Activated B cell treated with CpG ODN at 0.5 μM for 24 hours (primary cell): Measurements from ENCODE around the gene ZNF23. TPM values are rescaled to one million over a fixed set of nuclear protein-coding genes. Genes with fewer than 3 reads are reported as not detected.

Experiments
- ATAC-seq: fragments of 200-7000 bp; cut with Tn5 transposase; one replicate; pipeline ENCODE4 v1.10.0; 2021; ENCODE audit warnings: low read depth, mild to moderate bottlenecking, moderate library complexity
- CTCF ChIA-PET: fragments of 350-600 bp; sonication (Branson Sonifier 250); formaldehyde crosslinking; loops from one replicate; lab custom pipeline; 2021; ENCODE audit warnings: antibody characterized with exemption; lab: Charles Lee
- POLR2A ChIA-PET: fragments of 350-600 bp; sonication (Branson Sonifier 250); formaldehyde crosslinking; loops from one replicate; lab custom pipeline; 2021; ENCODE audit warnings: antibody characterized with exemption; lab: Charles Lee
- DNase-seq: peaks from one replicate; pipeline ENCODE4 v3.0.0; 2022
- H3K27ac Mint-ChIP-seq: one replicate; pipeline ENCODE4 v1.8.0; 2020; ENCODE audit warnings: mixed read lengths
- H3K27me3 Mint-ChIP-seq: one replicate; pipeline ENCODE4 v1.8.0; 2021; ENCODE audit warnings: mixed read lengths
- H3K36me3 Mint-ChIP-seq: one replicate; pipeline ENCODE4 v1.8.0; 2021; ENCODE audit warnings: low read depth, mixed read lengths
- H3K4me1 Mint-ChIP-seq: one replicate; pipeline ENCODE4 v1.8.0; 2021; ENCODE audit warnings: mixed read lengths
- H3K4me3 Mint-ChIP-seq: one replicate; pipeline ENCODE4 v1.8.0; 2020; ENCODE audit warnings: mild to moderate bottlenecking, mixed read lengths
- H3K9me3 Mint-ChIP-seq: one replicate; pipeline ENCODE4 v1.8.0; 2020; ENCODE audit warnings: mixed read lengths
- intact Hi-C: fragments of 100-400 bp; cut with micrococcal nuclease; formaldehyde crosslinking; loops from one replicate; pipeline ENCODE4 v1.15.1; 2024
- total RNA-seq: library from RNA; stranded (reverse); gene quantifications from 2 replicates; pipeline ENCODE4 v1.2.3, GENCODE V29; 2022
- TF ChIP-seq, protein P1 (sequence below): fragments of 200-600 bp; IDR thresholded peaks from one replicate; pipeline ENCODE4 v1.8.0; 2022; ENCODE audit warnings: antibody characterized with exemption, mild to moderate bottlenecking

ZNF23 gene
- total RNA-seq, 1 donor from 2014 or later = 13.3 TPM

- Mint-ChIP-seq H3K36me3 (no peaks in the 10 kb centered on the region), H3K4me1 (no peaks in the 10 kb centered on the region), H3K27me3 (peaks cover 26% of the 10 kb centered on the region), H3K4me3 (no peak overlapping the region), H3K27ac (no peak overlapping the region), H3K9me3 (no peaks in the 10 kb centered on the region)
- TF ChIP-seq, protein P1, sequence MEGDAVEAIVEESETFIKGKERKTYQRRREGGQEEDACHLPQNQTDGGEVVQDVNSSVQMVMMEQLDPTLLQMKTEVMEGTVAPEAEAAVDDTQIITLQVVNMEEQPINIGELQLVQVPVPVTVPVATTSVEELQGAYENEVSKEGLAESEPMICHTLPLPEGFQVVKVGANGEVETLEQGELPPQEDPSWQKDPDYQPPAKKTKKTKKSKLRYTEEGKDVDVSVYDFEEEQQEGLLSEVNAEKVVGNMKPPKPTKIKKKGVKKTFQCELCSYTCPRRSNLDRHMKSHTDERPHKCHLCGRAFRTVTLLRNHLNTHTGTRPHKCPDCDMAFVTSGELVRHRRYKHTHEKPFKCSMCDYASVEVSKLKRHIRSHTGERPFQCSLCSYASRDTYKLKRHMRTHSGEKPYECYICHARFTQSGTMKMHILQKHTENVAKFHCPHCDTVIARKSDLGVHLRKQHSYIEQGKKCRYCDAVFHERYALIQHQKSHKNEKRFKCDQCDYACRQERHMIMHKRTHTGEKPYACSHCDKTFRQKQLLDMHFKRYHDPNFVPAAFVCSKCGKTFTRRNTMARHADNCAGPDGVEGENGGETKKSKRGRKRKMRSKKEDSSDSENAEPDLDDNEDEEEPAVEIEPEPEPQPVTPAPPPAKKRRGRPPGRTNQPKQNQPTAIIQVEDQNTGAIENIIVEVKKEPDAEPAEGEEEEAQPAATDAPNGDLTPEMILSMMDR = no peak
- ATAC-seq (no peak), DNase-seq (no peak)
- ChIA-PET POLR2A (no interaction called here), CTCF (no interaction called here)
- intact Hi-C loops = no loop called here
Observed at GRCh38 chr16:71406316-71406715, 55.7 kb downstream of the ZNF23 start.

- intact Hi-C loops = no loop called here
- Mint-ChIP-seq H3K36me3 (no peaks in the 10 kb centered on the region), H3K9me3 (no peaks in the 10 kb centered on the region), H3K4me3 (no peak overlapping the region), H3K27ac (no peak overlapping the region), H3K27me3 (peaks cover 22% of the 10 kb centered on the region), H3K4me1 (no peaks in the 10 kb centered on the region)
- ChIA-PET CTCF (no interaction called here), POLR2A (no interaction called here)
- TF ChIP-seq, protein P1 = no peak
- no peak for ATAC-seq
- DNase-seq = no peak
Observed at GRCh38 chr16:71404364-71404763, 57.7 kb downstream of the ZNF23 start.

DNA sequence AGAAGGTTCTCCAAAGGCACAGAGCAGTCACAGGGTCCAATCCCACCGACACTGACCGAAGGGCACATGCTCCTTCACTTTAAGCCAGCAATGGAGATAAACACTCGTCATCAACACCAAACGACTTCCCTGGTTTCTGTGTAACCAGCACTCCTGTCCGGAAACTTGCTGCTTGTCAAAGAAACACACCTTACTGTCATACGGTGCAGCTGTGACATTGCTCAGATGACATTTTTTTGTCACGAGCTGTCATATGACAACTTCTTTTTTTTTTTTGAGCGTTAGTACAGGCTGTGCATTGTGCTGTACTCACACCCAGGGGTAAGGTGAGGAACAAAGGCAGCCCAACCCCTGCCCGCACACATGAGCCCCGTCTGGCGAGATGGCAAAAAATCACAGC is 59.4 kb downstream of the ZNF23 start:
- H3K36me3 Mint-ChIP-seq = no peaks in the 10 kb centered on the region
- POLR2A ChIA-PET = no interaction called here
- intact Hi-C loops = no loop called here
- ATAC-seq = no peak
- TF ChIP-seq, protein P1 = no peak
- DNase-seq = no peak
- no peaks in the 10 kb centered on the region for H3K4me1 Mint-ChIP-seq
- H3K9me3 Mint-ChIP-seq = no peaks in the 10 kb centered on the region
- H3K4me3 Mint-ChIP-seq = no peak overlapping the region
- no peak overlapping the region for H3K27ac Mint-ChIP-seq
- CTCF ChIA-PET = no interaction called here
- peaks cover 17% of the 10 kb centered on the region for H3K27me3 Mint-ChIP-seq

GRCh38 chr16:71402007-71402406 is 60.0 kb downstream of the ZNF23 start:
- DNase-seq (no peak), ATAC-seq (no peak)
- POLR2A ChIA-PET = no interaction called here
- CTCF ChIA-PET = no interaction called here
- Mint-ChIP-seq H3K36me3 (no peaks in the 10 kb centered on the region), H3K4me1 (no peaks in the 10 kb centered on the region), H3K27ac (no peak overlapping the region), H3K27me3 (peaks cover 18% of the 10 kb centered on the region), H3K9me3 (no peaks in the 10 kb centered on the region), H3K4me3 (no peak overlapping the region)
- intact Hi-C loops = no loop called here
- TF ChIP-seq, protein P1 = no peak

DNA sequence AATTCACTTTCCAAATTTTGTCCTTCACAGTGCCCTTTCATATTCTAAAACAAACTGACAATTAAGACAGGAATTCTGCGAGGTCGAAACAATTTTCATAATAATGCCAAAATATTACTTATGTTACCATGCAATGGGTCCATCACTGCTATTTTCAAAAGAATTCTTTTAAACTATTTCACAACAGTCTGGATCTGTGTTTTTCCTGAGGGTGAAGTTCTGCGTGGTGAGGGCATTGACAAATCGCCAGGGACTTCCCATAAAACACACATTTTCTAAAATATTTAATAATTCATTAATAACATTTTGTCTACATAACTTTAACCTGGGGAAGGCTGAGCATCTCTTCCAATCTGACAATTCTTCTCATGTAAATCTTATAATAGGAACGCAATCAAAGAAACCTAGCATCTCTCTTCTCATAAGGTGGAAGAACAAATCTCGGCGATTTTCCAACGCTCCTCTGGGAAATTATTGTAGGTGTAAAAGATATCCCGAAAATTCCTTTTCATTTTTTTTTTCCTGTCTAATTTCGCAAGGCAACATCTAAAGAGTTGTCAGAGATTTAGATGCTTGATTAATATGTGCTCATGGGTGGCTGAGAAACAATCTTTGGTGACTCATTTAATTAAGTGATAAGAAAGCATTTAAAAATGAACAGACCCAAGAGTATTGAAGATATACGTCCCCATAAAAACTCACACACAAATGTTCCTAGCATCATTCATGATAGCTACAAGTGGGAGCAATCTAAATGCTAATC is 62.1 kb downstream of the ZNF23 start:
- CTCF ChIA-PET = interaction anchor here (1.4 kb wide), 1 partner anchor 13 kb away, joined by 5 read pairs; no protein-coding TSS in a partner anchor
- Mint-ChIP-seq H3K9me3 (no peaks in the 10 kb centered on the region), H3K4me3 (no peak overlapping the region), H3K27me3 (peaks cover 22% of the 10 kb centered on the region), H3K27ac (no peak overlapping the region), H3K36me3 (no peaks in the 10 kb centered on the region), H3K4me1 (no peaks in the 10 kb centered on the region)
- intact Hi-C loops = no loop called here
- ATAC-seq = no peak
- POLR2A ChIA-PET = no interaction called here
- TF ChIP-seq, protein P1 = no peak
- no peak for DNase-seq

Other genes with a start within 250 kb of the ZNF23 start
- not detected in 2 replicates for gene HYDIN, start 231.5 kb downstream of the ZNF23 start, total RNA-seq
- gene CMTR2, start 172.8 kb downstream of the ZNF23 start, total RNA-seq = 28.6 and 35.3 TPM in 2 replicates
- not detected in 2 replicates for gene CALB2, start 103.5 kb downstream of the ZNF23 start, total RNA-seq
- not detected in 2 replicates for gene TLE7, start 20.2 kb downstream of the ZNF23 start, total RNA-seq
- 10.5 TPM in 2 replicates for gene ZNF19, start 27.1 kb upstream of the ZNF23 start, total RNA-seq
- gene CHST4, start 64.2 kb upstream of the ZNF23 start, total RNA-seq = not detected in 2 replicates
- gene TAT, start 114.8 kb upstream of the ZNF23 start, total RNA-seq = not detected in 2 replicates
- gene MARVELD3, start 163.9 kb upstream of the ZNF23 start, total RNA-seq = not detected in 2 replicates